ENCODE data around the gene GPR152. TPM values are rescaled to one million over a fixed set of nuclear protein-coding genes. Genes with fewer than 3 reads are reported as not detected.

GPR152 gene
- total and polyA plus RNA-seq, 7 donors: not detected

DNA sequence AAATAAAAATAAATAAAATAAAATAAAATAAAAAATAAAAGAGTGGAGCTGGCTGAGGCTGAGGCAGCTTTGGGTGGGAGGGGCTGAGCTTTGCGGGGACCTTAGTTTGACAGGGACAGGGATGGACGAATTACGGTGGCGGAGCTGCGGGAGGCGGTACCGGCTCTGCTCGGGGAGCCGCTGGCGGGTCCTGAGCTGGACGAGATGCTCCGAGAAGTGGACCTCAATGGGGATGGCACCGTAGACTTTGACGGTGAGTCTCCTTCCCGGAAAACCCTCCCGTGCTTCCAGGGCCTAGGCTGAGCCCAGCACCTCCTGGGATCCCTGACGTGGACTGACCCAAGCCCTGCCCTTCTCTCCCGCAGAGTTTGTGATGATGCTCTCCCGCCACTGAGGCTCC lies 5.7 kb upstream of the GPR152 start:
- H3K36me3 ChIP-seq: no peaks in the 10 kb centered on the region
- peaks cover 0 to under 1% (median 0%) of the 10 kb centered on the region in 4 donors for H3K4me1 ChIP-seq

DNA sequence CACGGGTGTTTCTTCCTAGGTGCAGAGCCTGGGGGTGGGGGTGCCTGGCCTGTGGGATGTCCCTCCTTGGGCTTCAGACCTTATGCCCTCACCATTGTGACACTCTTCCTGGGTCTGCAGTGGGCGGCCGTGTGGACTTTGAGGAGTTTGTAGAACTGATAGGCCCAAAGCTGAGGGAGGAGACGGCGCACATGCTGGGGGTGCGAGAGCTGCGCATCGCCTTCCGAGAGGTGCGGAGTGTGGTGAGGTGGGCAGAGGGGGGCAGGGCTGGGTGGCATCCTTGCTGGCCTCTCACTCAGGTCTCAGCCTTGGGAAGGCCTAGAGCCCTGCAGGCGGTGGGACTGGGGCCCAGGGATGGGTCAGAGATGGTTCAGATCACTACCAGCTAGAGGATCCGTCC lies 4.9 kb upstream of the GPR152 start:
- no peaks in the 10 kb centered on the region for H3K9me3 ChIP-seq
- H3K27me3 ChIP-seq: no peaks in the 10 kb centered on the region
- DNase-seq: peak; percentile 59
- H3K36me3 ChIP-seq: no peaks in the 10 kb centered on the region
- H3K4me3 ChIP-seq: no peak overlapping the region
- 94 to 95% methylated on average over 12 of the region's 12 CpGs for WGBS, 2 donors
- TF ChIP-seq EP300 (IDR thresholded peaks at IDR 0.05) (no peak), POLR2AphosphoS5 (IDR thresholded peaks at IDR 0.05) (no peak), POLR2A (IDR thresholded peaks at IDR 0.05) (no peak)
- TF ChIP-seq, protein P1, sequence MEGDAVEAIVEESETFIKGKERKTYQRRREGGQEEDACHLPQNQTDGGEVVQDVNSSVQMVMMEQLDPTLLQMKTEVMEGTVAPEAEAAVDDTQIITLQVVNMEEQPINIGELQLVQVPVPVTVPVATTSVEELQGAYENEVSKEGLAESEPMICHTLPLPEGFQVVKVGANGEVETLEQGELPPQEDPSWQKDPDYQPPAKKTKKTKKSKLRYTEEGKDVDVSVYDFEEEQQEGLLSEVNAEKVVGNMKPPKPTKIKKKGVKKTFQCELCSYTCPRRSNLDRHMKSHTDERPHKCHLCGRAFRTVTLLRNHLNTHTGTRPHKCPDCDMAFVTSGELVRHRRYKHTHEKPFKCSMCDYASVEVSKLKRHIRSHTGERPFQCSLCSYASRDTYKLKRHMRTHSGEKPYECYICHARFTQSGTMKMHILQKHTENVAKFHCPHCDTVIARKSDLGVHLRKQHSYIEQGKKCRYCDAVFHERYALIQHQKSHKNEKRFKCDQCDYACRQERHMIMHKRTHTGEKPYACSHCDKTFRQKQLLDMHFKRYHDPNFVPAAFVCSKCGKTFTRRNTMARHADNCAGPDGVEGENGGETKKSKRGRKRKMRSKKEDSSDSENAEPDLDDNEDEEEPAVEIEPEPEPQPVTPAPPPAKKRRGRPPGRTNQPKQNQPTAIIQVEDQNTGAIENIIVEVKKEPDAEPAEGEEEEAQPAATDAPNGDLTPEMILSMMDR (IDR thresholded peaks at IDR 0.05): no peak
- intact Hi-C loops (cut with DNase I): no loop called here
- H3K27ac ChIP-seq: no peak overlapping the region
- no peaks in the 10 kb centered on the region for H3K4me1 ChIP-seq

More for the DNA sequence above, 5.7 kb upstream of the GPR152 start:
- Histone ChIP-seq H3K27ac (no peak overlapping the region), H3K4me3 (no peak overlapping the region), H3K27me3 (no peaks in the 10 kb centered on the region), H3K9me3 (no peaks in the 10 kb centered on the region)
- peak; percentile 58 for DNase-seq
- intact Hi-C loops (cut with DNase I): no loop called here
- 93% methylated on average over 19 of the region's 19 CpGs for WGBS, 2 donors
- TF ChIP-seq EP300 (IDR thresholded peaks at IDR 0.05): no peak
- no peak for TF ChIP-seq POLR2A (IDR thresholded peaks at IDR 0.05)
- TF ChIP-seq, protein P1 (IDR thresholded peaks at IDR 0.05): no peak
- no peak for TF ChIP-seq POLR2AphosphoS5 (IDR thresholded peaks at IDR 0.05)

DNA sequence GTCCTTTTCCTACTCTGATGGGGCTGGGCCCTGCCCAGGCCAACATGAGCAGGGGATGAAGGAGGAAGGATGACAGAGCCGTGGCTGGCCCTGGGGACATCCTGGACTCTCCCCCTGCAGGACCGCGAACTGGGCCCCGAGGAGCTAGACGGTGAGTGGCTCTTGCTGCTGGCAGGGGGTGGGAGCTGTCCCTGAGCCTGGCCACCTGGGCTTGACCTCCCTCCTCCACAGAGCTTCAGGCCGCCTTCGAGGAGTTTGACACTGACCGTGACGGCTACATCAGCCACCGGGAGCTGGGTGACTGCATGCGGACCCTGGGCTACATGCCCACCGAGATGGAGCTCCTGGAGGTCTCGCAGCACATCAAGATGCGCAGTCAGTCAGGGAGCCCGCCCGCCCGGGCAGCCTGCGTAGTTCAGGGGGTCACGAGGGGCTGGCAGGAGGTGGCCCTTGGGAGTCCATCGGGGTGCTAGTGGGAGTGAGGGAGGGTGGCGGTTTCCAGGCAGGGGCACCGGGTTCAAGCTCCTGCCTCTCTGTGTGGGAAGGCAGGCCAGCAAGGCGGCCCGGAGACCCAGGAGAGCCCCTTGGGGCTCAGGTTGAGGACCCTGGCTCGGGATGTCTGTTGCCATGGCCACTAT lies 3.7 kb upstream of the GPR152 start:
- H3K4me3 ChIP-seq: no peak overlapping the region
- H3K4me1 ChIP-seq: no peaks in the 10 kb centered on the region
- peak; percentile 65 for DNase-seq
- no peaks in the 10 kb centered on the region for H3K36me3 ChIP-seq
- intact Hi-C loops (cut with DNase I): no loop called here
- no peaks in the 10 kb centered on the region for H3K9me3 ChIP-seq
- H3K27me3 ChIP-seq: no peaks in the 10 kb centered on the region
- 87 to 88% methylated on average over 25 of the region's 25 CpGs for WGBS, 2 donors
- H3K27ac ChIP-seq: no peak overlapping the region
- TF ChIP-seq EP300 (IDR thresholded peaks at IDR 0.05) (no peak), POLR2AphosphoS5 (IDR thresholded peaks at IDR 0.05) (no peak), POLR2A (IDR thresholded peaks at IDR 0.05) (no peak)
- TF ChIP-seq, protein P1 (IDR thresholded peaks at IDR 0.05): no peak

DNA sequence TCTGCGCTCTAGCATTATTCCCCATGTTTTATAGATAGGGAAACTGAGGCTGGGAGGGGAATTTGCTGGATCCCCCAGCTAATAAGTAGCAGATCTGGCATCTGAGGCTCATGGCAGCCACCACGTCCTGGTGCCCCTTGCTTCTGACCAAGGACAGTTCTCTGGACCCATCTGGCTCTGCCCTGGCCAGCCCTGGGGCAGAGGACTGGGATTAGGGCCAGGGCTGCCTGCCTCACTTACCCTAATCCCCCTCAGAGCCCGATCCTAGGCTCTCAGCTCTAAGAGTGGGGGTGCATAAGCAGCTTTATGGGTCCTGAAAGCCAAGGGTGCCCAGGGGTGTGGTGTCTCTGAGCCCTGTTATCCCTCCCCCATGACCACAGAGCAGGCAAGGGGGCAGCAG lies 2.5 kb upstream of the GPR152 start, which contains the start of gene CABP4:
Gene CABP4, plus strand, starts transcription at position 301 of the 400 bp plus-strand sequence. Its CDS starts 70 bp downstream, at position 371.
- WGBS, 2 donors: 90 to 95% methylated on average over 3 of the region's 3 CpGs
- H3K27me3 ChIP-seq: no peaks in the 10 kb centered on the region
- no peaks in the 10 kb centered on the region for H3K36me3 ChIP-seq
- DNase-seq: no peak
- intact Hi-C loops (cut with DNase I): no loop called here
- no peaks in the 10 kb centered on the region for H3K4me1 ChIP-seq
- no peak within 1 kb of the TSS for H3K27ac ChIP-seq
- TF ChIP-seq, protein P1 (IDR thresholded peaks at IDR 0.05): no peak
- TF ChIP-seq POLR2A (IDR thresholded peaks at IDR 0.05): no peak
- TF ChIP-seq POLR2AphosphoS5 (IDR thresholded peaks at IDR 0.05): no peak
- TF ChIP-seq EP300 (IDR thresholded peaks at IDR 0.05): no peak
- H3K4me3 ChIP-seq: no peak within 1 kb of the TSS
- H3K9me3 ChIP-seq: no peaks in the 10 kb centered on the region

Measured in sigmoid colon (tissue), 7 donors.